Measurements from ENCODE around the gene MLLT10.

Gene MLLT10

DNA sequence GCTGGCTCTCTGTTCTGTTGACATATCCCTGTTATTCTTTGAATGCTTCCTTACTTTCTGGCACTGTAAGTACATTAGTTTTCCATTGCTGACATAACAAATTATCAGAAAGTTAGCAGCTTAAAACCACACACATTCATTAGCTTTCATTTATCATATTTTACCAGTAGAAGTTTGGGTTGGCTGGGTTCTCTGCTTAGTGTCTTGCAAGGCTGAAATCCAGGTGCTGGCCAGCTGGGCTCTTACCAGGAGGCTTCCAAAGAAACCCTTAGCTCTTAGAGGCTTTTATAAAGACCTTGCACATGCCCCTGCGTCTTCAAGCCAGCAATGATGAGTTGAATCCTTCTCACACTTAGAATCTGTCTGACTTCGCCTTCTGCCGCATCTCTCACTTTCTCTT, 160.6 kb downstream of the MLLT10 start:
- TF ChIP-seq, protein P1, sequence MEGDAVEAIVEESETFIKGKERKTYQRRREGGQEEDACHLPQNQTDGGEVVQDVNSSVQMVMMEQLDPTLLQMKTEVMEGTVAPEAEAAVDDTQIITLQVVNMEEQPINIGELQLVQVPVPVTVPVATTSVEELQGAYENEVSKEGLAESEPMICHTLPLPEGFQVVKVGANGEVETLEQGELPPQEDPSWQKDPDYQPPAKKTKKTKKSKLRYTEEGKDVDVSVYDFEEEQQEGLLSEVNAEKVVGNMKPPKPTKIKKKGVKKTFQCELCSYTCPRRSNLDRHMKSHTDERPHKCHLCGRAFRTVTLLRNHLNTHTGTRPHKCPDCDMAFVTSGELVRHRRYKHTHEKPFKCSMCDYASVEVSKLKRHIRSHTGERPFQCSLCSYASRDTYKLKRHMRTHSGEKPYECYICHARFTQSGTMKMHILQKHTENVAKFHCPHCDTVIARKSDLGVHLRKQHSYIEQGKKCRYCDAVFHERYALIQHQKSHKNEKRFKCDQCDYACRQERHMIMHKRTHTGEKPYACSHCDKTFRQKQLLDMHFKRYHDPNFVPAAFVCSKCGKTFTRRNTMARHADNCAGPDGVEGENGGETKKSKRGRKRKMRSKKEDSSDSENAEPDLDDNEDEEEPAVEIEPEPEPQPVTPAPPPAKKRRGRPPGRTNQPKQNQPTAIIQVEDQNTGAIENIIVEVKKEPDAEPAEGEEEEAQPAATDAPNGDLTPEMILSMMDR (IDR thresholded peaks at IDR 0.05; ENCODE audit: low read depth, low read length), result no peak
- no peak for DNase-seq (ENCODE audit: low read depth in 2 of 2)
- no peak overlapping the region for H3K4me3 ChIP-seq (replicated peaks in 1 of 2; ENCODE audit: low read depth in 2 of 2, low read length in 2 of 2)

DNA sequence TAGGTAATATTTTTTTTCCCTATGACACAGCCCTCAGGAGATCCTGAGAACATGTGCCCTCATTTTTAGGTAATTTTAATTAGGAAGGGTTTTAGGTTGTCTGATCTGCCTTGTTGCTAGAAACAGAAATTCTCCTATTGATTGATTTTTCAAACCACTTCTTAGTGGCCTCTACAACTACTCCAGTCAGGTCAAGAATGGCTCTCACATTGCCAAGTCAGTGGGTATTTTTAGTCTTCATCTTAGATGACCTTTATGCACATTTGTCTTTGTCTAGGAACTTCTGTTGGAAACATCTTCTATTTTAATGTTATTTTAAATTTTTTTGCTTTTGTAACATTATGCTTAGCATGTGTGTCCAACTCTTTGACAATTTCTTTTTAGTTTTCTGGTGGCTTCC, 162.3 kb downstream of the MLLT10 start:
- TF ChIP-seq, protein P1 (IDR thresholded peaks at IDR 0.05; ENCODE audit: low read depth, low read length), result no peak
- H3K4me3 ChIP-seq (replicated peaks in 1 of 2; ENCODE audit: low read depth in 2 of 2, low read length in 2 of 2), result no peak overlapping the region
- no peak for DNase-seq (ENCODE audit: low read depth in 2 of 2)

DNA sequence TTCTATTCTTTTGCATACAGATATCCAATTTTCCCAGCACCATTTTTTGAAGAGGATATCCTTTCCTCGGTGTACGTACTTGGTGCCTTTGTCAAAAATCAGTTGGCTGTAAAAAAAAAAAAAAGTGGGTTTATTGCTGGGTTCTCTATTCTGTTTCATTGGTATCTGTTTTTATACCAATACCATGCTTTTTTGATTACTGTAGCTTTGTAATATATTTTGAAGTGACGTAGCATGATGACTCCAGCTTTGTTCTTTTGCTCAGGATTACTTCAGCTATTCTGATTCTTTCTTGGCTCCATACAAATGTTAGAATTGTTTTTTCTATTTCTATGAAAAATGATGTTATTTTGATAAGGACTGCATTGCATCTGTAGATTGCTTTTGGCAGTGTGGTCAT, 165.5 kb downstream of the MLLT10 start:
- TF ChIP-seq, protein P1 (IDR thresholded peaks at IDR 0.05; ENCODE audit: low read depth, low read length), result no peak
- no peak for DNase-seq (ENCODE audit: low read depth in 2 of 2)
- H3K4me3 ChIP-seq (replicated peaks in 1 of 2; ENCODE audit: low read depth in 2 of 2, low read length in 2 of 2), result no peak overlapping the region

DNA sequence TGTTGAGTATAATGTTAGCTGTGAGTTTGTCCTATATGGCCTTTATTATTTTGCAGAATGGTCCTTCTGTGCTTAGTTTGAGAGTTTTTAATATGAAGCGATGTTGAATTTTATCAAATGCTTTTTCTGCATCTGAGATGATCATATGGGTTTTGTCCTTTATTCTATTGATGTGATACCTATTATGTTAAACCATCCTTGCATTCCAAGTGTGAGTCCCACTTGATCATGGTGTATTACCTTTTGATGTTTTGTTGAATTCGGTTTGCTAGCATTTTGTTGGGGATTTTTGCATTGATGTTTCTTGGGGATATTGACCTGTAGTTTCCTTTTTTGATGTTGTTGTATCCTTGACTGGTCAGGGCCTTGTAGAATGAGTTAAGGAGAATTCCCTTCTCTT, 166.4 kb downstream of the MLLT10 start:
- TF ChIP-seq, protein P1 (IDR thresholded peaks at IDR 0.05; ENCODE audit: low read depth, low read length), result no peak
- H3K4me3 ChIP-seq (replicated peaks in 1 of 2; ENCODE audit: low read depth in 2 of 2, low read length in 2 of 2), result no peak overlapping the region
- no peak for DNase-seq (ENCODE audit: low read depth in 2 of 2)

DNA sequence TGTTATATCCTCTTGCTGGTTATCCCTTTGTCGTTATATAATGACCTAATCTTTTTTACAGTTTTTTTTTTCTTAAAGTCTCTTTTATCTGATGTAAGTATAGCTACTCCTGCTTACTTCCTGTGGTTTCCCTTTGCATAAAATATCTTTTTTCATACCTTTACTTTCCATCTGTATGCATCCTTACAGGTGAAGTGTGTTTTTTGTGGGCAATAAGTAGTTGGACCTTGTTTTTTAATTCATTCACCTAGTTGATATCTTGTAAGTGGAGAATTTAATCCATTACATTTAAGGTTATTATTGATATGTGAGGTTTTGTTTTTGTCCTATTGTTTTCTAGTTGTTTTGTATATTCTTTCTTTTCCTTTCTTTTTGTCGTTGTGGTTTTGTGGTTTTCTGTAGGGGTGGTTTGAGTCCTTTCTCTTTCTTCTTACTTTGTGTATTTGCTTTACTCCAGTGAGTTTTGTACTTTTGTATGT, 168.6 kb downstream of the MLLT10 start:
- no peak for DNase-seq (ENCODE audit: low read depth in 2 of 2)
- TF ChIP-seq, protein P1 (IDR thresholded peaks at IDR 0.05; ENCODE audit: low read depth, low read length), result no peak
- no peak overlapping the region for H3K4me3 ChIP-seq (replicated peaks in 1 of 2; ENCODE audit: low read depth in 2 of 2, low read length in 2 of 2)

DNA sequence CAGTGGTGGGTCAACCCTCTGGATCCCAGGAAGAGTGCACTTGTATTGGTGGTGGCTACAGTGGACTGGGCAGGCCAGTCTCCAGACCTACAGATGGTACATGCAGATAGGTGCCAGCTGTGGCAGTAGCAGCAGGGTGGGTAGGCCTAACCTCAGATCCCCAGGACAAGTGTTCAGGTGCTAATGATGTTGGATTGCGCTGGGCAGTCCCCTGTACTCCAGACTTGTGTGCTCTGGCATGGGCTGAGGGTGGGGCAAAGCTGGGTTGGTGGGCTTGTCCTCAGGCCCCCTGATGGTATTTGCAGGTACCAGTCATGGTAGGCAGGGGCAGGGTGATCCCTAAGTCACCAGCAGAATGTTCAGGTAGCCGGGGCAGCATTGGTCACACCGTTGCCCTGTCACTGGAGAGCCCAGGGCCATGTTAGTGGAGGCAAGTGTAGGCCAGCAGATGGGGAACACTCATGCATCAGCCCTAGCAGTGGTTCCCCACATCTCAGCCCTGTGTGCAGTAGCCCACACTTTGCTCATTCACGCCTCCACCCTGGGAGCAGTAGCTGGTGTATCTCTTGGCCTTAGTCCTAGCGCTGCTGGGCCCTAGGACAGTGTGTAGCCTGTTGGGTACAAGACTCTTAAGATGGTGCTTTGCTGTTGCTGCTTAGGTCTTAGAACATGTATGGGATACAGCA, 171.3 kb downstream of the MLLT10 start:
- TF ChIP-seq, protein P1 (IDR thresholded peaks at IDR 0.05; ENCODE audit: low read depth, low read length), result no peak

DNA sequence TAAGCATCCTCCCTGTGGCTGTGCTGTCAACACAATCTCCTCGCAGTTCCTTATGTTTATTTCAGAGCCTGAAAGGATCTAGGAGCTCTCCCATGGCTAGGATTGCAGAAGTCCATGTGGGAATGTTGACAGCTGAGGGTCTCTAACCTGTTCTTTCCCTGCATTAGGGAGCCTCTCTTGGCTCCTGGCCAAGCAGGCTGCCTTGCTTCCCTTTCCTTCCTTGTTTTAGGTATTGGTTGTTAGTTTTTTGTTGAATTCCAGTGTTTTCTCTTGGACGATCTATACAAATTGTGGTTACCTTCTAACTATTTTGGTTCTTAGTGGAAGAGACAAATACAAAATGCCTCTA, 171.8 kb downstream of the MLLT10 start:
- TF ChIP-seq, protein P1 (IDR thresholded peaks at IDR 0.05; ENCODE audit: low read depth, low read length), result no peak
- no peak overlapping the region for H3K4me3 ChIP-seq (replicated peaks in 1 of 2; ENCODE audit: low read depth in 2 of 2, low read length in 2 of 2)
- no peak for DNase-seq (ENCODE audit: low read depth in 2 of 2)

More for the DNA sequence above, 171.3 kb downstream of the MLLT10 start:
- DNase-seq (ENCODE audit: low read depth in 2 of 2), result no peak
- no peak overlapping the region for H3K4me3 ChIP-seq (replicated peaks in 1 of 2; ENCODE audit: low read depth in 2 of 2, low read length in 2 of 2)

All from cardiac fibroblast (primary cell).